ENCODE data around the gene MTM1. TPM values are rescaled to one million over a fixed set of nuclear protein-coding genes. Genes with fewer than 3 reads are reported as not detected.

MTM1 gene
- total RNA-seq, 1 donor from 2014 or later, result 15.3 TPM

DNA sequence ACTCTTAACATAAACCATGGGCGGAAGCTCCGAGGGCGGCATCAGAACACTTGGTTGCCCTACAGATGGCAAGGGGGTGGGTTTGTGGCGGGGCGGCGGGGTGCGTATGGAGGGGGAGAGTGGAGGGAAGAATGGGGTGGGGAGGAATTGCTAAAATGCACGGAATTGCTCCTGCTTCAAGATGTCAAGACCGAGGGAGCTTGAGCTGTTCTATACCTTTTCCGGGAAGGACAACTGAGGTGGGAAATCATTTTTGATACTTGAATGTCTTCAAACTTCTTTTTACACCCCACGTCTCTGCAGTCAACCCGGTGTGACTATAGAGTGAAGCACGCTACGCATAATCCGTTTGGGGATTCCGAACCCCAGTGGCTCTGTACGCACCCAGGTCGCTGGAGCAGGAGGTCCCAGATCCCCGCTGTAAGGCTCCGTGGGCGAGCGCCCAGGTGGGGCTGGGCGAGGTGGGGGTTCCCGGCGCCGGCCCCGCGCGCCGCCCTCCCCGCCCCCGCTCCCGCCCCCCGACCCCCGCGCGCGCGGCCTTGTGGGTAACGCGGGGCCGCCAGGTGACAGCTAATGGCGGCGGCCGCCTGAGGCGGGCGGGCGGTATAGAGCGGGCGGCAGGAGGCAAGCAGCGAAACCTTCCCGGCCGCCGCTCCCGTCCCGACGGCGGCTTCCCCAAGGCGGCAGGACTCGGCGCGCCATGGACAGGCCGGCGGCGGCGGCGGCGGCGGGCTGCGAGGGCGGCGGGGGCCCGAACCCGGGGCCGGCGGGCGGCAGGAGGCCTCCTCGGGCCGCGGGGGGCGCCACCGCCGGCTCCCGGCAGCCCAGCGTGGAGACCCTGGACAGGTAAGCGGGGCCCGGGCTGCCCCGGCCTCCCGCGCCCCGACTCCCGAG lies 124.7 kb downstream of the MTM1 start, which contains the start of gene MTMR1:
Gene MTMR1, plus strand, starts transcription at position 566 of the 894 bp plus-strand sequence. Its CDS starts 135 bp downstream, at position 701.
- H4K20me1 ChIP-seq (ENCODE audit: low read depth), result no peaks in the 10 kb centered on the region
- H3K9me3 Mint-ChIP-seq, result peaks cover 13% of the 10 kb centered on the region
- peaks cover 5% of the 10 kb centered on the region for H3K79me2 ChIP-seq (ENCODE audit: low read depth)
- TF ChIP-seq, protein P1, sequence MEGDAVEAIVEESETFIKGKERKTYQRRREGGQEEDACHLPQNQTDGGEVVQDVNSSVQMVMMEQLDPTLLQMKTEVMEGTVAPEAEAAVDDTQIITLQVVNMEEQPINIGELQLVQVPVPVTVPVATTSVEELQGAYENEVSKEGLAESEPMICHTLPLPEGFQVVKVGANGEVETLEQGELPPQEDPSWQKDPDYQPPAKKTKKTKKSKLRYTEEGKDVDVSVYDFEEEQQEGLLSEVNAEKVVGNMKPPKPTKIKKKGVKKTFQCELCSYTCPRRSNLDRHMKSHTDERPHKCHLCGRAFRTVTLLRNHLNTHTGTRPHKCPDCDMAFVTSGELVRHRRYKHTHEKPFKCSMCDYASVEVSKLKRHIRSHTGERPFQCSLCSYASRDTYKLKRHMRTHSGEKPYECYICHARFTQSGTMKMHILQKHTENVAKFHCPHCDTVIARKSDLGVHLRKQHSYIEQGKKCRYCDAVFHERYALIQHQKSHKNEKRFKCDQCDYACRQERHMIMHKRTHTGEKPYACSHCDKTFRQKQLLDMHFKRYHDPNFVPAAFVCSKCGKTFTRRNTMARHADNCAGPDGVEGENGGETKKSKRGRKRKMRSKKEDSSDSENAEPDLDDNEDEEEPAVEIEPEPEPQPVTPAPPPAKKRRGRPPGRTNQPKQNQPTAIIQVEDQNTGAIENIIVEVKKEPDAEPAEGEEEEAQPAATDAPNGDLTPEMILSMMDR (IDR thresholded peaks at IDR 0.05), result no peak
- TF ChIP-seq EZH2 (IDR thresholded peaks at IDR 0.05) (no peak), EZH2phosphoT487 (IDR thresholded peaks at IDR 0.05) (no peak)
- no peak within 1 kb of the TSS for H3K27ac ChIP-seq
- H3K36me3 Mint-ChIP-seq, result peaks cover 2% of the 10 kb centered on the region
- no peak within 1 kb of the TSS for H3K9ac ChIP-seq
- H3K4me1 Mint-ChIP-seq, result peaks cover 21% of the 10 kb centered on the region
- peaks cover 6% of the 10 kb centered on the region for H3K27me3 Mint-ChIP-seq (ENCODE audit: insufficient read depth, low read depth)
- H3K9me3 ChIP-seq (ENCODE audit: low read depth), result no peaks in the 10 kb centered on the region
- no peak within 1 kb of the TSS for H2AFZ ChIP-seq (replicated peaks)
- H3K36me3 ChIP-seq, result no peaks in the 10 kb centered on the region
- H3F3A ChIP-seq (ENCODE audit: low read depth), result no peaks in the 10 kb centered on the region
- H3K27me3 ChIP-seq, result no peaks in the 10 kb centered on the region
- peak; percentile 68 for DNase-seq (ENCODE audit: low spot score)
- peak within 1 kb of the TSS; percentile 39 for H3K27ac Mint-ChIP-seq
- H3K4me2 ChIP-seq, result peak within 1 kb of the TSS; percentile 79
- H3K4me3 ChIP-seq, result peak within 1 kb of the TSS; percentile 58
- peak within 1 kb of the TSS; percentile 86 for H3K4me3 Mint-ChIP-seq
- H3K4me1 ChIP-seq, result no peaks in the 10 kb centered on the region

DNA sequence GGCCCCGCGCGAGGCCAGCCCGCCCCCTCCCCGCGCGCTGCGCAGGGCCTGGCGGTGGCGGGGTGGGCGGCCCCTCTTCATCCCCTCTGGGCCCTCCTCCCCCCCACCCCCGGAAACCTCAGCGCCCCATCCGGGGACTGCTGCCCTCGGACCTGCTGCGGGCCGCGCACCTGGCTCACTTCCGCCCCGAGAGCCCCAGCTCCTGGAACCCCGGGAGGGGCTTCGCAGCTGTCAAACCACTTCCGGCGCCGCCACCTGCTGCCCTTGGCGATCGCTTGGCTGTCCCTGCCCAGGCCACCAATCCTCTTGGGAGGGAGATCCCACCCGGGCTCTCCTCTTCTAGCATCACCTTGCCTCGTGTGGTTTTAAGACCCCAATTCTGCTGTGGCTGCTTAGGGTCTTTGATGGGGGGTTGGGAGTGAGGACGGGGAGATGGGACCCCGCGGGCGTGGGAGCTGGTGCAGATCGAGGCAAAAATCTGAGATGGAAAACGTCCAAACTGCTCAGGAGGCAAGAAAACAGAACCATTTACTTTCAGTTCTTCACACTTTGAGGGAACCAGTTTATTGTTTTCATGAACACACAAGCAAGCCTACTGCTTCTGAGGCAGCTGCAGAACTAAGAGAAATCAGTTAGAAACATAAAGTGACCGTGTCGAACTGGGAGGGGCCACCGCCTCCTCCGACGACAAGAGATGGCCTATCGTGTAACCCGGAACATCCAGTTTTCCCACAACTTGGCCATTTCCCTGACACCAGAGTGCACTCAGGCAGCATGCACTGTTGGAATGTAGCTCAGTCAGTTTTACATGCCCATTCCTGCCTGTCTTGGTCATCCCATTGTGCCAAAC lies 125.5 kb downstream of the MTM1 start:
- Histone ChIP-seq H3K9me3 (ENCODE audit: low read depth) (no peaks in the 10 kb centered on the region), H3K27me3 (no peaks in the 10 kb centered on the region), H3K9ac (no peak overlapping the region), H3K27ac (no peak overlapping the region), H3K4me1 (no peaks in the 10 kb centered on the region), H4K20me1 (ENCODE audit: low read depth) (no peaks in the 10 kb centered on the region), H3K4me3 (peak overlapping the region; percentile 48), H3K36me3 (no peaks in the 10 kb centered on the region), H3F3A (ENCODE audit: low read depth) (no peaks in the 10 kb centered on the region), H3K79me2 (ENCODE audit: low read depth) (peaks cover 5% of the 10 kb centered on the region), H3K4me2 (peak overlapping the region; percentile 64), H2AFZ (replicated peaks) (no peak overlapping the region)
- Mint-ChIP-seq H3K27ac (peak overlapping the region; percentile 39), H3K9me3 (peaks cover 9% of the 10 kb centered on the region), H3K4me3 (peak overlapping the region; percentile 86), H3K36me3 (peaks cover 2% of the 10 kb centered on the region), H3K4me1 (peaks cover 18% of the 10 kb centered on the region), H3K27me3 (ENCODE audit: insufficient read depth, low read depth) (peaks cover 2% of the 10 kb centered on the region)
- TF ChIP-seq EZH2phosphoT487 (IDR thresholded peaks at IDR 0.05) (no peak), EZH2 (IDR thresholded peaks at IDR 0.05) (no peak)
- DNase-seq (ENCODE audit: low spot score), result peak; percentile 52

DNA sequence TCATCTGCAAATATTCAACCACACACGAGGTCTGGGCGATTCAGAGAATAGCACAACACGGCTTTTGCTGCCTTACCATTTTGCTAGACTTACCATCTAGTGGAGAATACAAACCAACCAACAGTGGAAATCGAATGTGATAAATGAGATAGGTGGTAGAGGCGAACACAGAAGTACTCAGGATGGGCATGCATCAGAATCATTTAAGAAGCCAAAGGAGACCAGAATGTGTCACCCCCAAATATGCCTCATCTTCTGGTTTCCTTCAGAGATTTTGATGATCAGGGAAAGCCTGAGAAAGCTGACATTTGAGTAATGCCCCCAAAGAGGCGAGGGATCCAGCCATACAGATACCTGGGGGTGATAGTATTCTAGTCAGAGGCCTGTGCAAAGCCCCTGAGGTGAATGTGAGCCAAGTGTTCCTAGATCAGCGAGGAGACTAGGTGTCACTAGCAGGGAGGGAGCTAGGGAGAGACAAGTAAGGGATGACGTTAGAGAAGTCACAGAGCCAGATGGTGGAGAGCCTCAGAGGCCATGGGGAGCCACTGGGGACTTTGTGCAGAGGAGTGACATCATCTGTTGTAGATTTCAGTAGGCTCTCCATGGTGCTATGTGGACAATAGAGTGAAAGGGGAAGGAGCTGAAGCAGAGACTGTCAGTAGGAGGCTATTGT lies 126.5 kb downstream of the MTM1 start:
- TF ChIP-seq EZH2 (IDR thresholded peaks at IDR 0.05), result no peak
- Histone ChIP-seq H3K9me3 (ENCODE audit: low read depth) (no peaks in the 10 kb centered on the region), H3F3A (ENCODE audit: low read depth) (no peaks in the 10 kb centered on the region), H3K36me3 (no peaks in the 10 kb centered on the region), H2AFZ (replicated peaks) (no peak overlapping the region), H3K27ac (no peak overlapping the region), H3K9ac (no peak overlapping the region), H3K27me3 (no peaks in the 10 kb centered on the region), H3K4me1 (no peaks in the 10 kb centered on the region), H4K20me1 (ENCODE audit: low read depth) (no peaks in the 10 kb centered on the region), H3K4me3 (no peak overlapping the region), H3K79me2 (ENCODE audit: low read depth) (peaks cover 5% of the 10 kb centered on the region), H3K4me2 (no peak overlapping the region)
- Mint-ChIP-seq H3K27me3 (ENCODE audit: insufficient read depth, low read depth) (peaks cover 2% of the 10 kb centered on the region), H3K4me1 (peaks cover 18% of the 10 kb centered on the region), H3K36me3 (peaks cover 2% of the 10 kb centered on the region), H3K4me3 (peak overlapping the region; percentile 12), H3K9me3 (peaks cover 9% of the 10 kb centered on the region), H3K27ac (no peak overlapping the region)
- DNase-seq (ENCODE audit: low spot score), result peak; percentile 4

DNA sequence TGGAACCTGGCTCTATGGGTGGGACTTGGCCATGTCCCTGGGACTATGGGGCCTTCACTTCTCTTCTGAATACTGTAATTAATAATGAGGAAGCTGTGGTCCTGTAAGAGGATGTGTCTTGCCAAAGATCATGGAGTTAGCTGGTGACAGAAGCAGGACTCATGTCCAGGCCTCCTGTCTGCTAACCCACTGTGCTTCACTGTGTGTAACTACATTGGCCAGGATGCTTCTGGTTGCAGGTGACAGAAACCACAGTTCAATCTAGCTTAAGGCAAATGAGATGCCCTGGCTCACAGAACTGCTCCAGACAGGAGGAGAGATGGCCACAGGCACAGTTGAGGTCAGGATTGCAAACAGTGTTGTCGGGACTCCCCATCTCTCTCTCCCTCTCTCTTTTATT lies 127.9 kb downstream of the MTM1 start:
- Histone ChIP-seq H3K9ac (no peak overlapping the region), H3F3A (ENCODE audit: low read depth) (no peaks in the 10 kb centered on the region), H3K4me2 (no peak overlapping the region), H2AFZ (replicated peaks) (no peak overlapping the region), H3K27ac (no peak overlapping the region), H3K4me3 (no peak overlapping the region), H4K20me1 (ENCODE audit: low read depth) (no peaks in the 10 kb centered on the region), H3K4me1 (no peaks in the 10 kb centered on the region), H3K79me2 (ENCODE audit: low read depth) (peaks cover 5% of the 10 kb centered on the region), H3K9me3 (ENCODE audit: low read depth) (no peaks in the 10 kb centered on the region), H3K36me3 (no peaks in the 10 kb centered on the region), H3K27me3 (no peaks in the 10 kb centered on the region)
- H3K4me1 Mint-ChIP-seq, result peaks cover 18% of the 10 kb centered on the region
- H3K27me3 Mint-ChIP-seq (ENCODE audit: insufficient read depth, low read depth), result peaks cover 2% of the 10 kb centered on the region
- no peak for TF ChIP-seq EZH2phosphoT487 (IDR thresholded peaks at IDR 0.05)
- H3K4me3 Mint-ChIP-seq, result no peak overlapping the region
- DNase-seq (ENCODE audit: low spot score), result no peak
- no peak overlapping the region for H3K27ac Mint-ChIP-seq
- H3K36me3 Mint-ChIP-seq, result peaks cover 2% of the 10 kb centered on the region
- peaks cover 4% of the 10 kb centered on the region for H3K9me3 Mint-ChIP-seq
